Lung microvascular endothelial cell (primary cell): ENCODE measurements around the gene ADAMTS13. TPM values are rescaled to one million over a fixed set of nuclear protein-coding genes. Genes with fewer than 3 reads are reported as not detected.
"Not testable (repeated sequence)": the region's sequence is repeated elsewhere in the genome, so short reads cannot be mapped to it uniquely, and the experiment has no call there.

Experiments used
- DNase-seq, 2 donors: peaks; one replicate each; pipeline versions ENCODE4 v3.0.0 to v3.0.0-alpha.2; 2010; ENCODE audit warnings: low read depth in 2 of 2
- total RNA-seq: library from RNA; depleted of rRNA; stranded (reverse); fragments of >200 nt; gene quantifications from 2 replicates; pipeline ENCODE4 v1.2.1, GENCODE V29; 2014

Gene ADAMTS13
- 0.44 and 0.60 TPM in 2 replicates for total RNA-seq

GRCh38 chr9:133421615-133422542 lies at the start of gene ADAMTS13:
Gene ADAMTS13, plus strand, starts transcription at chr9:133422367. Its CDS starts 77 bp downstream, at chr9:133422444.
- DNase-seq = no peak

- peak in 1 of 2 donors; percentile 55 for DNase-seq
Measured at GRCh38 chr9:133374612-133375115, 47.5 kb upstream of the ADAMTS13 start.

- peak; percentile 41 to 42 for DNase-seq
Measured at GRCh38 chr9:133375116-133375723, 46.9 kb upstream of the ADAMTS13 start.

- peak; percentile 98 for DNase-seq
Measured at GRCh38 chr9:133375724-133376654, 46.2 kb upstream of the ADAMTS13 start, which contains the start of the genes STKLD1 and SURF4. Gene STKLD1, plus strand, starts transcription at chr9:133376366. Its CDS starts 108 bp downstream, at chr9:133376474. Gene SURF4, minus strand, starts transcription at chr9:133376060. Its CDS starts 91 bp downstream, at chr9:133375969.

- DNase-seq = not testable (repeated sequence)
Measured at GRCh38 chr9:133377280-133377679, 44.9 kb upstream of the ADAMTS13 start.

GRCh38 chr9:133377721-133378216 lies 44.4 kb upstream of the ADAMTS13 start:
- DNase-seq = no peak

- no peak for DNase-seq
Measured at GRCh38 chr9:133378408-133378962, 43.7 kb upstream of the ADAMTS13 start.

- DNase-seq = no peak
Measured at GRCh38 chr9:133379153-133380086, 42.7 kb upstream of the ADAMTS13 start.

- no peak for DNase-seq
Measured at GRCh38 chr9:133380734-133381133, 41.4 kb upstream of the ADAMTS13 start.

- no peak for DNase-seq
Measured at GRCh38 chr9:133382507-133383141, 39.5 kb upstream of the ADAMTS13 start.

- no peak for DNase-seq
Measured at GRCh38 chr9:133383438-133383837, 38.7 kb upstream of the ADAMTS13 start.

GRCh38 chr9:133384736-133385321 lies 37.3 kb upstream of the ADAMTS13 start:
- no peak for DNase-seq

GRCh38 chr9:133385452-133385851 lies 36.7 kb upstream of the ADAMTS13 start:
- DNase-seq = no peak

GRCh38 chr9:133386338-133386737 lies 35.8 kb upstream of the ADAMTS13 start:
- no peak for DNase-seq

- no peak for DNase-seq
Measured at GRCh38 chr9:133387680-133388079, 34.5 kb upstream of the ADAMTS13 start.

GRCh38 chr9:133389025-133389557 lies 33.1 kb upstream of the ADAMTS13 start:
- DNase-seq = no peak

GRCh38 chr9:133389562-133389961 lies 32.6 kb upstream of the ADAMTS13 start:
- no peak for DNase-seq

- no peak for DNase-seq
Measured at GRCh38 chr9:133390713-133391112, 31.5 kb upstream of the ADAMTS13 start.
